HG03342 (cell line): ENCODE measurements around the gene PLEKHH3.

Experiments
- ATAC-seq: cut with Tn5 transposase; IDR thresholded peaks from one replicate; pipeline ENCODE4 v1.9.1; 2021; ENCODE audit warnings: mild to moderate bottlenecking, moderate library complexity; ENCODE audit not compliant: unreplicated experiment

Gene PLEKHH3

DNA sequence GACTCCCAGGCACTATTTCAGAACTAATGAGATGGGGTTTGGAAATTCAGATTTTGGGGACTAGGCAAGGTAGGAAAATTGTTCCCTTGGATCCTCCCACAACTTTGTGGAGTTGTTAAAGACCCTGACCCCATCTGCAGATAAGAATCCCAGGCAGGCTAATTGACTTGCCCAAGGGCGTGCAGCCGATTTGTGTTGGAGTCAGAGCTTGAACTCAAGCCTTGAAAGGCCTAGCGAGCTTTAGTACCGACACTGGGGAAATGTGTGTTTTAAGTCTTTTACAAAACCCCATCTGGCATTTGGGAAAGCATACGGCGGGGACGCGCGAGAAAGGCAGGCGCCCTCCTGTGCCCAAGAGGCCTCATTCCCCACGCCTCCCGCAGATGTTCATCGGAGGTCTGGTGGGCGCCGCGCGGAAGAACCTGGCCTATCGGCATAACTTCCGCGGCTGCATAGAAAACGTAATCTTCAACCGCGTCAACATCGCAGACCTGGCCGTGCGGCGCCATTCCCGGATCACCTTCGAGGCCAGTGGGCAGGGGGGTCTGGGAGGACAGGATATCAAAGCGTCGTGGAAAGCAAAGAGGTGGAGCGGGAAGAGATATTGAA lies 9.8 kb upstream of the PLEKHH3 start:
- no peak for ATAC-seq

DNA sequence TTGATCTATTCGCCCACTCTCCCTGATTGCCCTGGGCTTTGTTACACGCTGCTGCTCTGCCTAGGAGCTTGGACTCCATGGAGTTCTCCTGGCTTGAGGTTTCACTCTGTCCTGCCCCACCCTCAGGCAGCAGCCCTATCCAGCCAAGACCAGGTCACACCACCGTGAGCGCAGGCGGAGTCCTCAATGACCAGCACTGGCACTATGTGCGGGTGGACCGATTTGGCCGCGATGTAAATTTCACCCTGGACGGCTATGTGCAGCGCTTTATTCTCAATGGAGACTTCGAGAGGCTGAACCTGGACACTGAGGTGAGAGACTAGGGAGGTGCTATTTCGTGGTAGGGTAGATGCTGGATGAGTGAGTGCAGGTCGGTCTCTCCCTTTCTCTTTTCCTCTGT lies 9.0 kb upstream of the PLEKHH3 start:
- no peak for ATAC-seq

- no peak for ATAC-seq
Measured at GRCh38 chr17:42684929-42685556, 8.2 kb upstream of the PLEKHH3 start.

DNA sequence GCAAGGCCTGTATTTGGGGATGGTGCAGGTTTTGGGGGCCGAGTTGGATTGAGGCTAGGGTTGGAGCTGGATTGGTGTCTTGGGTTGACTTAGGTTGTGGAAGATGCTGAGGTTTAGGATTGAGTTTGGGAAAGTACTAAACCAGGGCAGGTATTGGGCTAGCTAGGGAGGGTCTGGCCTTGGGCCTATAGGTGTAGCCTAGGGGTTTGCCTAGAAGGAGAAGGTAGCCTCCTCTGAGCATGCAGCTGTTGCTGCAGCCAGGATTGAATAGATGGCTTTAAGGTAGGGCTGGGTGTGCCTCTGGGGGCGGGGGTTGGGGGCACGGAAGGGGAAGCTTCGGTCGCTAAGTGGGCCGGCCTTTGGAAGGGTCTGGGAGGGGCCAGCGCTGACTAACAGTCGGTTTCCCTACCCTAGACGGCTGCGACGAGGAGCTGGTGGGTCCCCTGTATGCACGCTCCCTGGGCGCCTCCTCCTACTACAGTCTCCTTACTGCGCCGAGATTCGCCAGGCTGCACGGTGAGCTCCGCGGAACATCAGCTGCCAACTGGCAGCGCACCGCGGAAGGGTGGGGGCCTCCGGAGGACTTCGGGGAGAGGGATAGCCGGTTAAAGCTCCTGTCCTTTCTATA lies 6.7 kb upstream of the PLEKHH3 start:
- ATAC-seq, result no peak

DNA sequence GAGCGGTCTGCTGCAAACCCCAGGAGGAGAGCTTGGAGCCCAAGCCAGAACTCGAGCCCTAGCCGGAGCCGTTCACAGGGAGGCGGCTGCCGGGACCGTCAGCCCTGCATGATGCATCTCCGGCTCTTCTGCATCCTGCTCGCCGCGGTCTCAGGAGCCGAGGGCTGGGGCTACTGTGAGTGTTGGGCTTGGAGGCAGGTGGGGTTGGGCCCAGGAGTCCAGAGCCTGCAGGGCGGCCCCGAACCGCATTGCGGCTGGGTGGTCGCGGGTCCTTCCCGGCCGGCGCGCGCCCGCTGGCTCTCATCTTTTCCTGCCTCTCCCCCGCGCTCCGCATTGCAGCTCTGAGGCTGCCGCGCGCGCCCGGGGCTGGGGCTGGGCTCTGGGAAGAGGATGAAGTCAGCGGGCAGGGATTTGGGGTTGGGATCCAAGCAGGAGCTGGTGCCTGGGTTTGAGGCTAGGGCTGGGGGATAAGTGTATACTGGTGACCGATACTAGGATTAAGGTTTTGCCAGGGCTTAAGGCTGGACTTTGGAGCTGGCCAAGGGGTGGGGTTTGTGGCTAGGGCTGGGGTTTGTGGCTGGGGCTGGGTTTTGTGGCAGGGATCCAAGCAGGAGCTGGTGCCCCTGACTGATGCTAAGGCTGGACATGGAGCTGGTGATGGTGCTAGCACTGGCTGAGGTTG lies 6.1 kb upstream of the PLEKHH3 start:
- ATAC-seq, result no peak

GRCh38 chr17:42681976-42682721 lies 5.4 kb upstream of the PLEKHH3 start, which contains the start of gene CNTNAP1:
CNTNAP1 (plus strand) TSS chr17:42682531; CDS start chr17:42682830, 299 bp downstream.
- no peak for ATAC-seq

GRCh38 chr17:42680331-42680808 lies 3.6 kb upstream of the PLEKHH3 start:
- no peak for ATAC-seq

DNA sequence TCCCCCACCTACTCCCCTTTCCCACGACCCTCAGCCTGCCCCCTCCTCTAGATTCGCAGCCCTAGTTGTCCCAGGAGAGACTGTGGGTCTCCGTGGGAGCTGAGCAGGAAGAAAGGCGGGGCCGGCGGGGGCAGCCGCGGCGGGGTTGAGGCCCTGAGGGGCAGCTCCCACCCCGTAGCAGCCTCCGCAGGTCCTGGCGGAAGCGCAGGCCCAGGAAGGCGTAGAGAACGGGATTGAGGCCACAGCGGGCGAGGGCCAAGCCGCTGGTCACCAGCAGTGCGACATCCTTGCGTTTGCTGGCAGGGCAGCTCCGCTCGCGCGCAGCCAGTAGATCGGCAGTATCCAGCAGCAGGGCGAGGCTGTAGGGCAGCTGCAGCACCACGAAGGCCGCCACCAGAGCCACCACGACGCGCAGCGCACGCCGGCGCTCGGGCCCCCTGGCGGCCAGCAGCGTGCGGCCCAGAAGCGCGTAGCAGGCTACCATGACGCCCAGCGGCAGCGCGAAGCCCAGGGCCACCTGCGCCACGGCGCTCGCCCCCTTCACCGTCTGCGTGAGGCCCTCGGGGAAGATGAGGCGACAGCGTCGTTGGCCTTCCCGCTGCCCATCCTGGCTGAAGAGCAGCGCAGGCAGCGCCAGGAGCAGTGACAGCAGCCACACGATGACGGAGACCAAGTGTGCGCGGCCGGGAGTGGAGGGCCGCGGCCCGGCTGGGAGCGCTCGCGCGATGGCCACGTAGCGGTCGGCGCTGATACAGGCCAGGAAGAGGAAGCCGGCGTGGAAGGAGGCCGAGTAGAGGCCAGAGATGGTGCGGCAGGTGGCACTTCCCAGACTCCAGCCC lies 2.9 kb upstream of the PLEKHH3 start:
- ATAC-seq, result no peak

DNA sequence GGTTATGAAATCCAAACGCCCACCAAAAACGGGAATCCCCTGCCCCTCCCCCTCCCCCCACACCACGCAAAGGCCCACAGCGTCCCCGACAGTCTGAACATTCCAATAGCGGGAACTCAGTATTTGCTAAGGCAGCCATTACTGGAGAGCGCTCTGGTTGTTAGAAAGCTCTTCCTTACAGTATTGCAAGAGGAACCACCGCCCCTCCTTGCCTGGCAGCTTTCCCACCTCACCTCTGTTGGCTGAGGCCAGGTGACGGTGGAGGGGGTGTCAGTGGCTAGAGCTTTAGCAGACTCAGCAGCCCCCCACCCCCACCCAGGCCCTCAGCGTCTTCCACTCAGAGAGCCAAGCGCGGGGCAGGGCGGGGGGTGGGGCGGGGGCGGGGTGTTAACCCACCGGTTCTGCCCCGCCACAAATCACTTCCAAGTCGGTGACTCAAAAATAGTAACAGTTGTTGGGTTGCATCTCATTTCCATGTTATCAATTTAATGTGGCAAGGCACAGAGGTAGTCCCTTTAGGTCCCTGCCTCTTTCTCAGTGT lies 2.2 kb upstream of the PLEKHH3 start:
- ATAC-seq, result no peak

DNA sequence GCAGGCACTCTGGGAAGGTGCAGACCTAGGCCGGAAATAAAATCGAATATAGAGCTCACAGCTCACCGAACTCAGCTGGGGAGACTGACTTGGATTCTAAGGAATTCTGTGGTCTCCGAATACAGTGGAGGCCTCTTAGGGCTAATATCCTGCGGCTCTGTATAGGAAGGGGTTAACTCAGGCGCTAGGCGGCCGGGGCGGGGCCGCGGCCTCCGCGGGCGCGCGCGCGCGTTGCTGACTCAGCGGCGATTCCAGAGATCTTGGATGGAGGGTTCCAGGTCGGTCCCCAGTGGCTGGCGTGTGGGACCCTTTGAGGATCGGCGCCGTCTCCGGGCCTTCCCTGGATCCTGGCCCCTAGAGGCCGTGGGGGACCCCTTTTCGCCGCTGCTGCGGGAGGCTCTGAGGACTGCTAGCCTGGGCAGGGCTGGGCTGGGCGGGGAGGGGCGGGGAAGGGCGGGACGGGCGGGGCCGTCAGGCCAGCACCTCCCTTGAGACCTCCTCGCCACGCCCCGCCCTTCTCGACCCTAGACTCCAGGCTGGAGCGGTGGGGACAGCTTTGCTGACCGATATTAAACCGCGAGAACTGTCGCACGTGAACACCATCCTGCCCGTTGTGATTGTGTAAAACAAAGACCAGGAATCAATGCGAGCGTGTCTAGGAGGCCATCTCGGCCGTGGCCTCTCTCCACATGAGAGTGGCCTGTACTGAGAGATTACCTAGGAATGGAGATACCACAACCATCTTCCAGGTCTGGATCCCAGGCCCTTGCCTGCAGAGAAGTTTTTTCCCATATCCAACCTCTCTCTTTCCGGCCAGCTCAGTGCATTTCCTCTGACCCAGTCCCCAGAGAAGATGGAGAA lies 1.4 kb upstream of the PLEKHH3 start:
- peak; percentile 23 for ATAC-seq

GRCh38 chr17:42677012-42677857 lies 441 bp upstream of the PLEKHH3 start:
- peak; percentile 65 for ATAC-seq

- ATAC-seq, result no peak
Measured at GRCh38 chr17:42675965-42676423, 800 bp downstream of the PLEKHH3 start.

DNA sequence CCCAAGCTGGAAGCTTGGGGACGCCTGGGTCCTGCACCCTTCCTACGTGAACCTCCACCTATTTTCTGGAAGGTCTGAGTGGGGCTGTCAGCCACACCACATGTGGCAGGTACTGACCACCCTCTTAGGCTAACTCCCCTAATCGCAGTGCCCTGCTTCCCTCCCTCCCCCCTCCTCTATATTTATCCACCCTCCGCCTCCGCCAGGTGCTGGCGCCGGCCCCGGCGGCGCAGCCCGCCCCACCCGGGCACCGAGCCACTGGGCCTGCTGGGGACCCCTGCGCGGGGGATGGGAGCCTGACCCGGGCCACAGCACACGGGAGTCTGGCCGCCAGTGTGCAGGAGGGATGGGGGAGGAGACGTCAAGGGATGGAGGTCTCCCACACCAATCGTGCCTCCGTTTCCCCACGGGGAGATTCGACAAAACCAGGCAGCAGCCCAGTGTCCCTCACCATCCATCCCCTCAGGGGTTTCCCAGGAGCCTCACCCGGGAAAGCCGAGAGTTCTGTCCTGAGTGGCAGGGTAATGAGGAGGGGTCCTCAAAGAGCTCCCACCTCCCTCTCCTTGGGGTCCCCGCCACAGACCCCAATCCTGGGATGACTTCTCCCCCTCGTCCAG lies 1.3 kb downstream of the PLEKHH3 start:
- no peak for ATAC-seq

- ATAC-seq, result no peak
Measured at GRCh38 chr17:42674755-42675347, 1.9 kb downstream of the PLEKHH3 start.

GRCh38 chr17:42673885-42674754 lies 2.7 kb downstream of the PLEKHH3 start:
- ATAC-seq, result no peak

- ATAC-seq, result no peak
Measured at GRCh38 chr17:42673266-42673884, 3.4 kb downstream of the PLEKHH3 start.
